Measurements from ENCODE around the gene PINK1. TPM values are rescaled to one million over a fixed set of nuclear protein-coding genes. Genes with fewer than 3 reads are reported as not detected.
"Not testable (repeated sequence)": the region's sequence is repeated elsewhere in the genome, so short reads cannot be mapped to it uniquely, and the experiment has no call there.

PINK1 gene
- total RNA-seq, 1 donor from 2014 or later = 37.0 TPM

GRCh38 chr1:20604678-20605077, 28.6 kb upstream of the PINK1 start:
- Mint-ChIP-seq H3K36me3 (no peaks in the 10 kb centered on the region), H3K9me3 (peaks cover 7% of the 10 kb centered on the region), H3K4me1 (ENCODE audit: unreplicated experiment) (no peaks in the 10 kb centered on the region), H3K27me3 (peaks cover 15% of the 10 kb centered on the region), H3K27ac (no peak overlapping the region), H3K4me3 (no peak overlapping the region)
- no peak for DNase-seq (ENCODE audit: extremely low spot score, unreplicated experiment)
- TF ChIP-seq, protein P1, sequence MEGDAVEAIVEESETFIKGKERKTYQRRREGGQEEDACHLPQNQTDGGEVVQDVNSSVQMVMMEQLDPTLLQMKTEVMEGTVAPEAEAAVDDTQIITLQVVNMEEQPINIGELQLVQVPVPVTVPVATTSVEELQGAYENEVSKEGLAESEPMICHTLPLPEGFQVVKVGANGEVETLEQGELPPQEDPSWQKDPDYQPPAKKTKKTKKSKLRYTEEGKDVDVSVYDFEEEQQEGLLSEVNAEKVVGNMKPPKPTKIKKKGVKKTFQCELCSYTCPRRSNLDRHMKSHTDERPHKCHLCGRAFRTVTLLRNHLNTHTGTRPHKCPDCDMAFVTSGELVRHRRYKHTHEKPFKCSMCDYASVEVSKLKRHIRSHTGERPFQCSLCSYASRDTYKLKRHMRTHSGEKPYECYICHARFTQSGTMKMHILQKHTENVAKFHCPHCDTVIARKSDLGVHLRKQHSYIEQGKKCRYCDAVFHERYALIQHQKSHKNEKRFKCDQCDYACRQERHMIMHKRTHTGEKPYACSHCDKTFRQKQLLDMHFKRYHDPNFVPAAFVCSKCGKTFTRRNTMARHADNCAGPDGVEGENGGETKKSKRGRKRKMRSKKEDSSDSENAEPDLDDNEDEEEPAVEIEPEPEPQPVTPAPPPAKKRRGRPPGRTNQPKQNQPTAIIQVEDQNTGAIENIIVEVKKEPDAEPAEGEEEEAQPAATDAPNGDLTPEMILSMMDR (conservative IDR thresholded peaks at IDR 0.05) = no peak

DNA sequence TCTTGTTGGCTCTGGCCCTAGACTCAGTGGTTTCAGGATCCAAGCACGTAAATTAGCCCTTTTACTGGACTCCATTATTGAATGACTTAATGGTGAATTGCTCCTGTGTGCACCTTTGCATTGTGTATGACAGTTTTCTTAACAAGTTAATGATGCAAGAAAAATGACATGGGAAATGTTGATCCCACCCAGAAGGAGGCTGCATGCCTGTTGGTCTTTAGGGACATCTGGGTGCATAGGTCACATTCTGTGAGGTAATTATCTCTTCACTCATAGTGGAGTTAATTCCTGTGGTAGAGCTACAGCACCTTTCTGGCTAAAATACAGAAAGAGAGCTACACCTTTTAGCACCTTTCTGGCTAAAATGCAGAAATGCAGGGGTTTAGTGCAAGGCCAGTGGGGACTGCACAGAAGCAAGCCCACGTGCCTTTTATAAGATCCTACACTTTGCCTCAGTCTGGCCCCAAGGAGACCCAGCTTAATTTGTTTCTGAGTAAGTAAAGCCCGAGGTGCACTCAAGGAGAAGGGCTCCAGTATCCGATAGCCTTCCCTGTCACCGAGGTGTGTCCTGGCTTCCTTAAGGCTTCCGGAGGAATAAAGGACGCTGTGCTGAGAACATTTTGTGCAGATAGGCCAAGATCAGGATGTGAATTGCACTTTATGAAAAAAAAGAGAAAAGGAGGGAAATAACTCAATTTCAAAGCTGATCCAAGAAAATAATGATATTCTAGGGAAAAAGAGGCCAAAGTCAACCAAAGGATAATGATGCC, 26.3 kb upstream of the PINK1 start:
- H3K9me3 Mint-ChIP-seq; H3K36me3 Mint-ChIP-seq; H3K4me1 Mint-ChIP-seq (ENCODE audit: unreplicated experiment); DNase-seq (ENCODE audit: extremely low spot score, unreplicated experiment); H3K4me3 Mint-ChIP-seq; H3K27ac Mint-ChIP-seq: not testable (repeated sequence)
- H3K27me3 Mint-ChIP-seq = peaks cover 15% of the 10 kb centered on the region

- Mint-ChIP-seq H3K4me1 (ENCODE audit: unreplicated experiment) (peaks cover 7% of the 10 kb centered on the region), H3K27ac (no peak overlapping the region), H3K9me3 (no peaks in the 10 kb centered on the region), H3K4me3 (no peak overlapping the region), H3K36me3 (no peaks in the 10 kb centered on the region), H3K27me3 (peaks cover 15% of the 10 kb centered on the region)
- TF ChIP-seq, protein P1 (conservative IDR thresholded peaks at IDR 0.05) = no peak
- no peak for DNase-seq (ENCODE audit: extremely low spot score, unreplicated experiment)
These were observed 23.7 kb upstream of the PINK1 start for GRCh38 chr1:20609541-20609940.

GRCh38 chr1:20610970-20611369, 22.3 kb upstream of the PINK1 start:
- DNase-seq (ENCODE audit: extremely low spot score, unreplicated experiment) = no peak
- H3K27ac Mint-ChIP-seq = no peak overlapping the region
- no peaks in the 10 kb centered on the region for H3K9me3 Mint-ChIP-seq
- no peaks in the 10 kb centered on the region for H3K36me3 Mint-ChIP-seq
- no peak overlapping the region for H3K4me3 Mint-ChIP-seq
- peaks cover 10% of the 10 kb centered on the region for H3K27me3 Mint-ChIP-seq
- H3K4me1 Mint-ChIP-seq (ENCODE audit: unreplicated experiment) = peaks cover 8% of the 10 kb centered on the region
- TF ChIP-seq, protein P1 (conservative IDR thresholded peaks at IDR 0.05) = no peak

DNA sequence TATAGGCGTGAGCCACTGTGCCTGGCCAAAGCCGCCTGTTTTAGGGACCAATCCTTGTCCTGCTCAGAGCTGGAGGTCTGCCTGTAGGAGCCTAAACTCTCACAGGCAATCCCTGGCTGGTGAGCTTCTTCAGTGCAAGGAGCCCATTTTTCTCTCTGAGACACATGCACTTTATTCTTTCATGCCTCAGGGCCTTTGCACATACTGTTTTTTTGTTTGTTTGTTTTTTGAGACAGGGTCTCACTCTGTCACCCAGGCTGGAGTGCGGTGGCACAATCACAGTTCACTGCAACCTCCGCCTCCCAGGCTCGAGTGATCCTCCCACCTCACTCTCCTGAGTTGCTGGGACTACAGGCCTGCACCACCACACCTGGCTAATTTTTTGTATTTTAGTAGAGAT, 21.6 kb upstream of the PINK1 start:
- Mint-ChIP-seq H3K4me1 (ENCODE audit: unreplicated experiment) (peaks cover 15% of the 10 kb centered on the region), H3K4me3 (no peak overlapping the region), H3K27ac (no peak overlapping the region), H3K9me3 (no peaks in the 10 kb centered on the region), H3K36me3 (no peaks in the 10 kb centered on the region), H3K27me3 (peaks cover 14% of the 10 kb centered on the region)
- TF ChIP-seq, protein P1 (conservative IDR thresholded peaks at IDR 0.05) = no peak
- DNase-seq (ENCODE audit: extremely low spot score, unreplicated experiment) = no peak

DNA sequence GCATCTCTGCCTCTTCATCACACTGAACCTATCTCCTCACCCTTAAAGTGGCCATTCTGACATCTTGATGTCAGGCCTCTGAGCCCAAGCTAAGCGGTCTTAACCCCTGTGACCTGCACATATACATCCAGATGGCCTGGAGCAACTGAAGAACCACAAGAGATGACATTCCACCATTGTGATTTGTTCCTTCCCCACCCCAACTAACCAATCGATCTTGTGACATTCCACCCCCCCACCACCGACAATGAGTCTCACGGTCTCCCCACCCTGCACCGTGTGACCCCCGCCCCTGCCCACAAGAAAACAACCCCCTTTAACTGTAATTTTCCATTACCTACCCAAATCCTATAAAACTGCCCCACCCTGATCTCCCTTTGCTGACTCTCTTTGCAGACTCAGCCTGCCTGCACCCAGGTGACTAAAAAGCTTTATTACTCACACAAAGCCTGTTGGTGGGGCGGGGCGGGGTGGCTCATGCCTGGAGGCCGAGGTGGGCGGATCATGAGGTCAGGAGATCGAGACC, 21.0 kb upstream of the PINK1 start:
- H3K27me3 Mint-ChIP-seq = peaks cover 14% of the 10 kb centered on the region
- H3K9me3 Mint-ChIP-seq = no peaks in the 10 kb centered on the region
- H3K36me3 Mint-ChIP-seq = no peaks in the 10 kb centered on the region
- DNase-seq (ENCODE audit: extremely low spot score, unreplicated experiment) = no peak
- TF ChIP-seq, protein P1 (conservative IDR thresholded peaks at IDR 0.05) = no peak
- H3K27ac Mint-ChIP-seq = peak overlapping the region; percentile 73
- H3K4me1 Mint-ChIP-seq (ENCODE audit: unreplicated experiment) = peaks cover 19% of the 10 kb centered on the region
- H3K4me3 Mint-ChIP-seq = no peak overlapping the region
